Measurements from ENCODE around the gene NIPBL.
"Not testable (repeated sequence)": the region's sequence is repeated elsewhere in the genome, so short reads cannot be mapped to it uniquely, and the experiment has no call there.

Gene NIPBL

DNA sequence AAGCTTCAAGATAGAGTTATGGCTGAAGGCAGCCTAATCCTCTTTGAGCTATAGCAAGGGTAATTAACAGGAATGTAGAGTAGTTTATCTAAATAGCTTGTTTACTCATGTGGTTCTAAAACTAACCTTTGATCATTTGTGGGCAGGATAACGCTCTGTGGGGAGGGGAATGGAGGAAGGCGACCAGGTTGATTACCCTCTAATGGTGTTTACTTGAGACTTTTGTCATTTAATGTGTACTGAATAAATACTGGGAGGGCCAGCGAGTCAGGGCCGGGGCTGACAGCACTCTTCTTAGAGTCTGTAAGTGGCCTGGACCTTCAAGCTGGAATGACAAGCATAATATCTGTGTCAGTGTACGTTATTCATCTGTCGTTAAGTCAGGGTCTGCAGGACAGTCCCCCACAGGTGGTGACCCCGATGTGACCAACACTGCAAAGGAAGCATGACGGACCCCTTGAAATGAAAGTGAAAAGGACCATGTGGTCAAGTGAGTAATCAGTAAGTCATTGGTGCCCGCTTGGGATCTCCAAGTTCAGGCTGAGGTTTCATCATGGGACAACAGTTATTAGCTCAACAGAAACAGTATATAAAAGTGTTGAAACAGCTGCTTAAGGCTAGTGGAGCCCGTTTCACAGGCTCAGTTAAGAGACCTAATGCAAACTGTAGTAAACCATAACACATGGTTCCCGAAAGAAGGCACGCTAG, 210.1 kb downstream of the NIPBL start:
- no peak for DNase-seq (ENCODE audit: low spot score)

DNA sequence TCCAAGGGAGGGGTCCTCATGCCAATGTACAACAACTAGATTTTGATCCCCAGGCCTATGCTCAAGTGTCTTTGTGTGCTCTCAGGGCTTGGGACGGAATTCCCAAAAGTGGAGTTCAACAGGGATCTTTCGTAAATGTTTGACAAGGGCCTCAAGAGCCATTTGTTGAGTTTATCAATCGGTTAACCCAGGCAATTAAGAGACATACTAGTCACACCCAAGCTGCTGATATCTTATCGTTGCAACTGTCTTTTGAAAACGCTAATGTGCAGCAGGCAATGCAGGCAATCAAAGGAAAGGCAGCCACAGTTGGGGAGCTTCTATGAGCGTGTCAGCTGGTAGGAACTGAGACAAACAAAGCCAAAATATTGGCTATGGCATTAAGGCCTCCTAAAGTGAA, 211.4 kb downstream of the NIPBL start:
- DNase-seq (ENCODE audit: low spot score): no peak

DNA sequence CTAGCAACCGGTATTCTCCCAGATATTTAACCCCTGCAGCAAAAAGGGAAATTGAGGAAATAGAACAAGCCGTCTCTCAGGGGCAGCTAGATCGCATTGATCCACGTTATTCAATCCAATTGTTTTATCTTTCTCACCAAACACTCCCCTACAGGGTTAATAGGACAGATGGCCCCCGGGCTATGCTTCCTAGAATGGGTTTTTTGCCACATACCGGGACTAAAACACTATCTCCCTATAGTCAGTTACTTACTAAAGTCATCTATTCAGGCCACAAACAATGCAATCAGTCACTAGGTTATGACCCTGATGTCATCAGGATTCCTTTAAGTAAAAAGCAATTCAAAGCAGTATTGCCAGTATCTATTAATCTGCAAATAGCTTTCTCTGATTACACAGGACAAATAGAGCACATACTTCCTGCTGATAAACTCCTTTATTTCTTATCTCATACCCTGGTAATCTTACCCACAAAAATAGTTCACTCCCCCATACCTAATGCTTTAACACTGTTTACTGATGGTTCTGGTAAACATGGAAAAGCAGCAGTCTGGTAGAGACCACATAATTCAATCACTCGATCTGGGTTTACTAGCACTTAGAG, 213.7 kb downstream of the NIPBL start:
- no peak for DNase-seq (ENCODE audit: low spot score)

DNA sequence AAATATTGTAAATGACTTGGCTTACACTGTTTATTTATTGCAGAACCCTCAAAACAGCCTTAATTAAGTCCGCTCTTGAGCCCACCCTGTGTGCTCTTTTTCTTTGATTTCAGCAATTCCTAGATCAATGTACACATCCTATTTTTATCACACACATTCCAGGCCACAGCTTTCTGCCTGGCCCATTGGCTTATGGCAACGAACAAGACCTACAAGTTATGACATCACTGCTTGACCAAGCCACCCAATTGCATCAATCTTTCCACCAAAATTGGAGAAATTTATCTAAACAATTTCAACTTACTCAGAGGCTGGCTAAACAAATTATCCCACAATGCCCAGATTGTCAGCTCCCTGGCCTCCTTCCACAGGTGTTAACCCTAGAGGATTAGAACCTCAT, 214.2 kb downstream of the NIPBL start:
- DNase-seq (ENCODE audit: low spot score): no peak

DNA sequence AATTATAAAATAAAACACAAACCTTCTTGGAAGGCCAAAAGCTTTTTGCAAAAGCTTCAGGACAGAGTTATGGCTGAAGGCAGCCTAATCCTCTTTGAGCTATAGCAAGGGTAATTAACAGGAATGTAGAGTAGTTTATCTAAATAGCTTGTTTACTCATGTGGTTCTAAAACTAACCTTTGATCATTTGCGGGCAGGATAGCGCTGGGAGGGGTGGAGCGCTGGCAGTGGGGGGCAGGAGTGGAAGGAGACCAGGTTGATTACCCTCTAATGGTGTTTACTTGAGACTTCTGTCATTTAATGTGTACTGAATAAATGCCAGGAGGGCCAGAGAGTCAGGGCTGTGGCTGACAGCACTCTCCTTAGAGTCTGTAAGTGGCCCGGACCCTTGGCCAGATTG, 217.2 kb downstream of the NIPBL start:
- not testable (repeated sequence) for DNase-seq (ENCODE audit: low spot score)

DNA sequence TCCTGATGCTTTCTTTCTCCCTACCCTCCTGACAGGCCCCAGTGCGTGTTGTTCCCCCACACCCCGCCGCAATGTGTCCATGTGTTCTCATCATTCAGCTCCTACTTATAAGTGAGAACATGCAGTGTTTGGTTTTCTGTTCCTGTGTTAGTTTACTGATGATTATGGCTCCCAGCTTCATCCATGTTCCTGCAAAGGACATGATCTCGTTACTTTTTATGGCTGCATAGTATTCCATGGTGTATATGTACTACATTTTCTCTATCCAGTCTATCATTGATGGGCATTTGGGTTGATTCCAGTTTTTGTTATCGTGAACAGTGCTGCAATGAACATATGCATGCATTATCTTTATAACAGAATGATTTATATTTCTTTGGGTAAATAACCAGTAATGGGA, 222.7 kb downstream of the NIPBL start:
- DNase-seq (ENCODE audit: low spot score): not testable (repeated sequence)

DNA sequence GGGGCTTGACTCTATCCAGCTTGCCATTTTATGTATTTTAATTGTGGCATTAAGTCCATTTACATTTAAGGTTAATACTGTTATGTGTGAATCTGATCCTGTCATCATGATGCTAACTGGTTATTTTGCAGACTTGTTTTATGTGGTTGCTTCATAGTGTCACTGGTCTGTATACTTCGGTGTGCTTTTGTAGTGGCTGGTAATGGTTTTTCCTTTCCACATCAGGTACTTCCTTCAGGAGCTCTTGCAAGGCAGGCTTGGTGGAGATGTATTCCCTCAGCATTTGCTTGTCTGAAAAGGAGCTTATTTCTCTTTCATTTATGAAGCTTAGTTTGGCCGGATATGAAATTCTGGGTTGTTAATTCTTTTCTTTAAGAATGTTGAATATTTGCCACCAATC, 226.7 kb downstream of the NIPBL start:
- DNase-seq (ENCODE audit: low spot score): no peak

DNA sequence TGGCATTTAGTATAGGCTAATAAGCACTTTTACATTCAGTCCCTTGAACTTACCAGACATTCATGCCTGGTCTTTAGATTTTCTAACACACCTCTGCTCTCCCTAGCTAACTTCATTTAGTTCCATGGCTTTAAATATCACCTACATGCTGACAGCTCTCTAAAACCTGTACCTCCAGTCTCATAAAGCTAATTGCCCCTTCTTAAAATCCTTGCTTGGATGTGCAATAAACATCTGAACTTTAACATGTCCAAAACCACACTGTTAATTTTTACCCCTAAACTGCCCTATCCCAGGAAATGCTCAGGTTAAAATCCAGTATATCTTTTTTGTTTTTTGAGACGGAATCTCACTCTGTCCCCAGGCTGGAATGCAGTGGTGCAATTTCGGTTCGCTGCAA, 232.8 kb downstream of the NIPBL start:
- DNase-seq (ENCODE audit: low spot score): no peak

DNA sequence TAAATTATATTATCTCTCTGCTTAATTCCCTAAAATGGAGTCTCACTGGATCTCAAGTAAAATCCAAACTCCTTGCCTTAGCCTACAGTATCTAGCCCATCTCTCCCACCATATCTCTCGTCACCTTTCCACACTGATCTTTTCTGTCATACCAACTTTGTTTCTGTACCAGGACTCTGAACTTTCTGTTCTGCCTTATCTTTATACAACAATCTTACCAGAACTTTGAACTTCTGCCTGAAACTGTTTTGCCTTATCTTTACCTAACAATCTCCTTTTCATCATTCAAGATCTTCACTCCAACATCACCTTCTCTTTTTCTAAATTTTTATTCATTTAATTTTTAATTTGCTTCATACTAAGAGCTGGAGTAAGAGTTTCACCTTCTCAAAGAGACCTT, 233.6 kb downstream of the NIPBL start:
- no peak for DNase-seq (ENCODE audit: low spot score)

DNA sequence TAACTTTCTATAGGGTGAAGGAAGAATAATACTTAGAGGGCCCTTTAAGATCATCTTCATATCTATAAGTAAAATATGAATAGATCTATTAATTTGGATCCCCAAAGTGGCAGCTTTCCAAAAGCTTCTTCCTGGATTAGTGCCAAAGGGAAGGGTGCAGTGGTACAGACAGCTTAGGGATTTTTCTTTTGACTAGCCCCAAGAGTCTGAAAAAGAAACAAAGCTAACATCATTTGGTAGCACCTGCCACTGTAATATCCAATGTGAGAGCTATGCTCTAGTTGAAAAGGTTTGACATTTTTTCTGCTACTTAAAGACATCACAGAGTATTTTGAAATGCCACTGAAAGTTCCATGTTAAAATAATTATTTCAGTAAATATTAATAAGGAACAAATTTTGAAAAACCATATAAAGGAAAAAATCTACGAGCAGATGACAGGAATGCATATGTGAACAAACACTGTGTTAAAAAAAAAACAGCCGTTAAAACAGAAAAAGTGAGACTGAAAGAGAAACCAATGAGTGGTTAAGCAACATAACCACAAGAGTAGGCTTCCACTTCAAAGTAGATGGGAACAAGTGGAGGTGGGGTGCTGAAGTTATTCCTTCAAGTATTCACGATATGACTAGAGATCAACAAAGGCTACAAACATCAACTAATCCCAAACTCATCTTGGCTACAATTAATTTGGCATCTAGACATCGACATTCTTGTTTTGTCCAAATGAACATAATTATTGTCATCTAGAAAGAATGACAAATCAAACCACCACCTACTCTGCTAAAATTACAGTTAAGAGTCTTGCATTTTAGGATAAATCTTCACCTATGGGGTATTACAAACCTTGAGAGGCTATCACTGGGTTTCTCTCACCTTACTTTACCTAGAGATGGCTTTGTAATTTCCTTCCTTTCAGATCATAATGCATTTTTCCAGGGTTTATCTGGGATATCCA, 235.1 kb downstream of the NIPBL start:
- DNase-seq (ENCODE audit: low spot score): no peak

DNA sequence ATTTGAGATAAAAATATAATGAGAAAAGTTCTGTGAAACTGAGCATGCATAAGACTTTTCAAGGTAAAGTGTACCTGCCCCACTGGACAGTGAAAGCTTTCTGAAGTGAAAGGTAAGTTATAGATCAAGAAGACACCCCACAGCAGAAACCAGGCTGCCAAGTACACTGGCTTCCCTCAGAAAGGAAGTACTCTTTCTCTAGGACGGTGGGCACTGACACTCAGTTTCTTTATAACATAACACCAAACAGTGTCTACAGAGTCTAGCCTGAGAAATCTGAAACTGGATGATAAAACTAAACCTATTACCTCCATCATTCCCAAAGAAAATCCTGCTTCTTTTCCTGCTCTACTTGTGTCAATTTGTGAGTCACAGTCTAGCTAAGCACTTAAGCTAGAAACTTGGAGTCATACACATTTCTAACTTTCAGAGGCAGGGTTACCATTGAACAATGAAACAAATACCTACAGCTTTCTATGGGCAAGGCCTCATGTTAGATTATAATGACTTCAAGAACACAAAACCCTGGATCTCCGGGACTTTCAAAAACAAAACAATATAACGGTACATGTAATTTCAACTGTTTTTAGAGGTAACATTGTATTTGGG, 235.9 kb downstream of the NIPBL start:
- no peak for DNase-seq (ENCODE audit: low spot score)

Measured in RKO (cell line).